ENCODE data around the gene MT1B.

MT1B gene

GRCh38 chr16:56633535-56633934 is 18.2 kb upstream of the MT1B start:
- ChIA-PET POLR2A (ENCODE audit: low non-redundant PET) (no interaction called here), CTCF (no interaction called here)
- no peak overlapping the region for H3K27ac ChIP-seq
- no peak for TF ChIP-seq CTCF (conservative IDR thresholded peaks at IDR 0.05; ENCODE audit: low read depth)
- DNase-seq (ENCODE audit: low spot score), result no peak

- no peak for TF ChIP-seq CTCF (conservative IDR thresholded peaks at IDR 0.05; ENCODE audit: low read depth)
- POLR2A ChIA-PET (ENCODE audit: low non-redundant PET), result no interaction called here
- no peak for DNase-seq (ENCODE audit: low spot score)
- H3K27ac ChIP-seq, result no peak overlapping the region
- CTCF ChIA-PET, result no interaction called here
Observed at GRCh38 chr16:56634715-56635440, 16.8 kb upstream of the MT1B start.

- ChIA-PET POLR2A (ENCODE audit: low non-redundant PET) (no interaction called here), CTCF (no interaction called here)
- DNase-seq (ENCODE audit: low spot score), result no peak
- no peak overlapping the region for H3K27ac ChIP-seq
- no peak for TF ChIP-seq CTCF (conservative IDR thresholded peaks at IDR 0.05; ENCODE audit: low read depth)
Observed at GRCh38 chr16:56635441-56635967, 16.2 kb upstream of the MT1B start.

- CTCF ChIA-PET, result no interaction called here
- H3K27ac ChIP-seq, result no peak overlapping the region
- TF ChIP-seq CTCF (conservative IDR thresholded peaks at IDR 0.05; ENCODE audit: low read depth), result no peak
- POLR2A ChIA-PET (ENCODE audit: low non-redundant PET), result no interaction called here
- no peak for DNase-seq (ENCODE audit: low spot score)
Observed at GRCh38 chr16:56636616-56637413, 14.9 kb upstream of the MT1B start.

- POLR2A ChIA-PET (ENCODE audit: low non-redundant PET), result no interaction called here
- CTCF ChIA-PET, result interaction anchor here (0.7 kb wide), 1 partner anchor 58 kb away, joined by 3 read pairs; no protein-coding TSS in a partner anchor
- no peak for DNase-seq (ENCODE audit: low spot score)
- TF ChIP-seq CTCF (conservative IDR thresholded peaks at IDR 0.05; ENCODE audit: low read depth), result no peak
- no peak within 1 kb of the TSS for H3K27ac ChIP-seq
Observed at GRCh38 chr16:56637814-56638750, 13.6 kb upstream of the MT1B start, which contains the start of gene MT1A. TSS of gene MT1A (plus strand) at chr16:56638666. CDS start at chr16:56638739, 73 bp downstream.

- TF ChIP-seq CTCF (conservative IDR thresholded peaks at IDR 0.05; ENCODE audit: low read depth), result no peak
- CTCF ChIA-PET, result interaction anchor here (0.7 kb wide), 1 partner anchor 59 kb away, joined by 3 read pairs; no protein-coding TSS in a partner anchor
- no peak for DNase-seq (ENCODE audit: low spot score)
- no peak overlapping the region for H3K27ac ChIP-seq
- POLR2A ChIA-PET (ENCODE audit: low non-redundant PET), result no interaction called here
Observed at GRCh38 chr16:56639045-56639444, 12.6 kb upstream of the MT1B start.
